NCI-H2081 (cell line): ENCODE measurements around the gene STIP1.
A peak's percentile ranks its signal among the peaks of the same experiment; 100 is the strongest.

Experiments used
- DNase-seq, 2 experiments: peaks; one replicate each; lab custom pipeline; 2025; lab: John Stamatoyannopoulos, UW

STIP1 gene

GRCh38 chr11:64185693-64186491 lies at the start of gene STIP1:
TSS of gene STIP1 (plus strand) at chr11:64186171. CDS start at chr11:64186262, 91 bp downstream.
- DNase-seq = peak; percentile 99 to 100

DNA sequence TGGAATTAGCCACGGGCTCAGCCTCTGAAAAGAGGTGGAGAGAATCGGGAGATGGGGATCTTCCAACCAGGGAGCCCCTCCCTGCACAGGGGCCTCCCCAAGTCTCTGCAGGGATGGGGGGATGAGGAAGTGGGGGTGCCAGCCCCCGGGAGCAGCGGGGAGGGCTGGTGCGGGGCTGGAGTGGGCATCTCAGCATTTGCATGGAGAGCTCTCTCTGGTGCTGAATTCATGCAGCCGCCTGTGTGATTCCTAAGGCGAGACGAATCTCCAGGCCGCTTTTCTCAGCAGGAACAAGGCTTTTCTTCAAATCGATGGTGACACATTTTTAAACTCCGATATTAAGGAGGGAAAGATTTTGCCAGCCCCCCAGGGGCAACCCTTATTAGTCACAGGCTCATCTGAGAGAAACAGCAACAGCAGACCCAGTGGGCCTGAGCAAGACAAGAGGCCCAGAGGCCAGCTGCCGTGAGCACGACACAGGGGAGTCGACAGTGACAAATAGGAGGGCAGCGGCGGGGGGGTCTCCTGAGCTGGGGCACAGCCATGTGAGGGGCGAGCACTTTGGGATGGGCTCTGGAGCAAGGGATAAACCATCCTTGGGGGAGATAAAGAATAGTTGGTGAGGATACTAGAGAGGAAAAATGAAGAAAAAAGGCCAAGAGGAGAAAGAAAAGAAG lies 49.1 kb upstream of the STIP1 start:
- DNase-seq = no peak

GRCh38 chr11:64138398-64138797 lies 47.6 kb upstream of the STIP1 start:
- DNase-seq = peak; percentile 47 to 54

DNA sequence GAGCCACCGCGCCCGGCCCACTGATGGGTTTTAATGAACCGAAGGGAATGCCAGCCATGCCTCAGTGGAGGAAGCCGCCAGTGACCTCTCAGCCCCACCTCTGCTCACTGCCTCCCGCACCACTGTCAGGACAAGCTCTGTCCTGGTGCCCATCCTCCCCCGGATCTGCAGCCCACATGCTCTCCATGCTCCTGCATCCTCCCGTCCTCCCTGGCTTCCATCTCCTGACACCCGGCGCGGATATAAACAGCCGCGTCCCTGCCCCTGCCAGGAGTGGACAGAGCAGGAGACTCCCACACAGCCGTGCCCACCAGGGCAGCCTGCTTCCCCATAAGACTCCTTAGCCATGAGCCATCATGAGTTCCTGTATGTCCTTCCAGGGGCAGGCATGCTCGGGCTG lies 46.9 kb upstream of the STIP1 start:
- DNase-seq = no peak

DNA sequence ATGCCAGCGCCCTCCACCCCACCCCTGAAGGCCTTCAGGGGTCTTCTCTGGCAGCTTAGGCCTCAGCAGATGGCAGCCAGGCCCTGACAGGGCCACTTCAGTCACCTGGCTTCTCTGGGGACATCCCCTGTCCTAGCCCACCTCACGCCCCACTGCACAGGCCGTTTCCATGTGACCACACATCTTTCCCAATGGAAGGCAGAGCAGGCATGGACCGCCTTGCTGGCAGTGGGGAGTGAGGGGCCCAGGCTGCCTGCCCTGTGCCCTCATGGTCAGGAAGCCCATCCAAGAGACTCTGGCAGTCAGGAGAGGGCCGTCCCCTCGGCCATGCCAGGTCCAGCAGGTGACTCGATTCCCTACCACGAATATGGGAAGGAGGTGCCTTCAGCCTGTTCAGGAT lies 45.9 kb upstream of the STIP1 start:
- no peak for DNase-seq

DNA sequence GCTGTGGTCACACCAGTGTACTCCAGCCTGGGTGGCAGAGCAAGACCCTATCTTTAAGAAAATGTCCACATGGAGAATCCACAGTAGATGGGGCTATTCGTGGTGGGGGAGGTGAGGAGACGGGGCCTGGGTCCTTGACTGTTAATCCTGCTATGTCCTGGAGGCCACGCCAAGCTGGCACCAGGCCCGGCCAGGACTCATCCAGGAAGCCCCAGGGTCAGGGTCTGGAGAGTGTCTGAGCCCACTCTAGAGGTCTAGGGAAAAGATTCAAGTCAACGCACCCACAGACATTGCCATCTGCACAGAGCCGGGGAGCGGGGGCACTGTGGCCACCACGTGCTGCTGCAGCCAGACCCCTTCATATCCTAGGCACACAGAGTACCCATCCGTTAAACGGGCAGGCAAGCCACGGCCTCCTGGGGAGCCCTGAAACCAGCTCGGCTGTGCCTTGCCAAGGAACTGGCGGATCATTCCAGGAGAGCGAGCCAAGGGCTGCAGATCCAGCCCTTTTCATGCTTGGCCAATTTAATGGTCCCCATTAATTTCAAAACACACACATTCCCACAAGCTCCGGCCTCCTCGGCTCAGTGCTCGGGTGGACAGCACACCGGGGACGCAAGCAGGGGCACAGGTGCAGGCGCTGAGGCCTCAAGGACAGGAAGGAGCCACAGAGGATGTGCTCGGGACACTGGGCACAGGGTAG lies 44.7 kb upstream of the STIP1 start:
- no peak for DNase-seq

DNA sequence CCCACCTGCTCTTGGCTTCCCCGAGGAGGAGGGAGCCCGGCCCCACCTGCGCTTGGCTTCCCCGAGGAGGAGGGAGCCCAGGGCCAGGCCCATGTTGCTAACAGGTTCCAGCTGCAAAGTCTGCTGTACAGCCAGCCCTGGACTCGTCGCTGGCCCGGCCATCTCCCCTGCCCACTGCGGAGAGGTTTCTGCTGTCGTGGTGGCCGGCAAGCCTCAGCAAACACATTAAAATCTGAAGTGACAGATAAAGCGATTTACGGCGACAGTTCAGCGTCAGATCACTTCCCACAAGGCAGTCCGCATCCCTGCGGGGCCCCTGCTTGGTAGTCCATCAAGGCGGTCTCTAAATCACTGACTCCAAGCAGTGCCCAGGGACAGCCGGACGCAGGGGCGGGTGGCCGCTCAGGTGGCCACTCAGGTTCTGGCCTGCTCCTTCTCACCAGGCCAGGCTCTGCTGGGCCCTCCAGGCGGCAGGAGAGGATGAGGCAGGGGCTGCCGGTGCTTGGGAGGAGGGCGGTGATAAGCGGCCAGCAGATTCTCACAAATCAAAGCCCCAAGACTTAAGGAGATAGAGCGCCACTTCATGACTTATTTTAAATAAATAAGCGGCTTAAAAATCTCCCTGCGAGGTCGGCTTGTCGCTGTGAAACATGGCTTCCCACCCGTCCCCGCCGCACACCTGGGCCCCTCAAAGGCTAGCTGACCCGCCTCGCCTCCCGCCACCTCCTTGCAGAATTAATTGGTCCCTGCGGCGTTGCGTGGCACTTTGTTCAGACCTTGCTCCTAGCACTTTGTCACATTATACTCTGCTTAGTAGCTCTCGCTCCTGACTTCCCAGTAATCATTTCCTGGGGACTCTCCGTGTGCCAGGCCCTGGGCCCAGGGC lies 41.1 kb upstream of the STIP1 start:
- no peak for DNase-seq

- peak in 1 of 2 experiments; percentile 15 for DNase-seq
Observed at GRCh38 chr11:64146036-64146955, 39.7 kb upstream of the STIP1 start.

GRCh38 chr11:64148226-64148916 lies 37.6 kb upstream of the STIP1 start:
- peak; percentile 94 to 98 for DNase-seq

GRCh38 chr11:64148917-64149617 lies 36.9 kb upstream of the STIP1 start:
- no peak for DNase-seq

DNA sequence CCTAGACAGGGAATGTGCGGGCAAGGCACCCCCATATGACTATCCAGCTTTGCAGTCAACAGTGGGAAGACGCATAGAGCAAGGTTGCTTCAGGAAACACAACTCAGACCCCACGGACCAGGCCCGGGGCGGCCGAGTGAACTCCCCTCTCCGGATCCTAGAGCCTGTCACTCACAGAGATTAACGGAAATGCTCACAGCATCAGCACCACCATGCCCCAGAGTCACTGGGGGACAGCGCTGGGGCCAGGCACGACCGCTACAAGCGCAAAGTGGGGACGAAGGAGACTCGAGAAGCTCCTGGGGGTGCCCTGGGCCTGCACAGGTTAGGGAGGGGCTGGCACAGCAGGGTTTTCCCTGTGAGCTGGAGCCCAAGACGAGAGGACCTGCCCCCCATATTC lies 35.9 kb upstream of the STIP1 start:
- DNase-seq = no peak

GRCh38 chr11:64150481-64151239 lies 35.3 kb upstream of the STIP1 start:
- DNase-seq = peak; percentile 59 to 86

GRCh38 chr11:64151337-64151736 lies 34.6 kb upstream of the STIP1 start:
- DNase-seq = no peak

GRCh38 chr11:64152841-64153691 lies 32.9 kb upstream of the STIP1 start:
- peak; percentile 47 to 51 for DNase-seq

DNA sequence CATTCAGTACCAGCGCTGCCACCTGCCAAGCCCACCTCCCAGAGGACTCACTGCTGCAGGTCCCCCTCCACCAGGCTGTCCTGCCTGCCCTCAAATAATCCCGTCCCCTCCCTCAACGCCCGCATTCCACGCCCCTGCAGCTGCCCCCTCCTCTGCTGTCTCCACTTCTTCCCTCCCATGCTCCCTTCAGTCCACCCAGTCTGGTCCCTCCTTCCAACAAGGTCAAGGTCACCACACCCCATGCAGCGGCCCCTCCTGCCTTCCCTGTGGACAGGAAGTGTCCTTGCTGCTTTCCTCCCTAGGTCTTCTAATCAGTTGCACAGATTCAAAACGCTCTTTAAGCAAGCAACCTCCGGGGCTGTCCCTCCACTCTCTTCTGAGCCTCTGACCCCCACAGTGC lies 32.2 kb upstream of the STIP1 start:
- DNase-seq = no peak

GRCh38 chr11:64156235-64157011 lies 29.5 kb upstream of the STIP1 start:
- DNase-seq = no peak
